ENCODE measurements around the gene IFNA17. TPM values are rescaled to one million over a fixed set of nuclear protein-coding genes. Genes with fewer than 3 reads are reported as not detected.
"Not testable (repeated sequence)": the region's sequence is repeated elsewhere in the genome, so short reads cannot be mapped to it uniquely, and the experiment has no call there.

IFNA17 gene
- total RNA-seq, 1 donor from 2014 or later, result not detected

- not testable (repeated sequence) for H3K4me1 Mint-ChIP-seq; H3K9me3 Mint-ChIP-seq; H3K36me3 Mint-ChIP-seq (ENCODE audit: low read depth); DNase-seq (ENCODE audit: low read depth, low spot score); H3K27me3 Mint-ChIP-seq (ENCODE audit: low read depth); H3K4me3 Mint-ChIP-seq; H3K27ac Mint-ChIP-seq (ENCODE audit: unreplicated experiment)
- TF ChIP-seq CTCF (conservative IDR thresholded peaks at IDR 0.05), result peak; percentile 54
Measured at GRCh38 chr9:21213411-21214326, 14.4 kb downstream of the IFNA17 start.

- not testable (repeated sequence) for H3K36me3 Mint-ChIP-seq (ENCODE audit: low read depth); H3K27ac Mint-ChIP-seq (ENCODE audit: unreplicated experiment); DNase-seq (ENCODE audit: low read depth, low spot score)
Measured at GRCh38 chr9:21212160-21212559, 15.9 kb downstream of the IFNA17 start.

GRCh38 chr9:21210782-21211181 is 17.2 kb downstream of the IFNA17 start:
- not testable (repeated sequence) for H3K36me3 Mint-ChIP-seq (ENCODE audit: low read depth); H3K27me3 Mint-ChIP-seq (ENCODE audit: low read depth); DNase-seq (ENCODE audit: low read depth, low spot score); H3K4me3 Mint-ChIP-seq; H3K9me3 Mint-ChIP-seq; H3K27ac Mint-ChIP-seq (ENCODE audit: unreplicated experiment); H3K4me1 Mint-ChIP-seq

More at GRCh38 chr9:21212160-21212559, 15.9 kb downstream of the IFNA17 start:
- H3K4me3 Mint-ChIP-seq; H3K27me3 Mint-ChIP-seq (ENCODE audit: low read depth); H3K4me1 Mint-ChIP-seq; H3K9me3 Mint-ChIP-seq: not testable (repeated sequence)

GRCh38 chr9:21210311-21210710 is 17.7 kb downstream of the IFNA17 start:
- DNase-seq (ENCODE audit: low read depth, low spot score), result no peak
- H3K27me3 Mint-ChIP-seq (ENCODE audit: low read depth), result no peaks in the 10 kb centered on the region
- H3K4me1 Mint-ChIP-seq, result peaks cover 7% of the 10 kb centered on the region
- H3K9me3 Mint-ChIP-seq, result peaks cover 4% of the 10 kb centered on the region
- TF ChIP-seq CTCF (conservative IDR thresholded peaks at IDR 0.05), result no peak
- no peak overlapping the region for H3K27ac Mint-ChIP-seq (ENCODE audit: unreplicated experiment)
- no peaks in the 10 kb centered on the region for H3K36me3 Mint-ChIP-seq (ENCODE audit: low read depth)
- H3K4me3 Mint-ChIP-seq, result no peak overlapping the region

GRCh38 chr9:21207043-21207442 is 21.0 kb downstream of the IFNA17 start, which contains the start of gene IFNA10:
Gene IFNA10 (minus strand): TSS chr9:21207143. CDS start chr9:21207097, 46 bp downstream.
- not testable (repeated sequence) for H3K4me1 Mint-ChIP-seq; H3K27me3 Mint-ChIP-seq (ENCODE audit: low read depth)

GRCh38 chr9:21205204-21205603 is 22.8 kb downstream of the IFNA17 start:
- peaks cover 6% of the 10 kb centered on the region for H3K9me3 Mint-ChIP-seq
- no peaks in the 10 kb centered on the region for H3K27me3 Mint-ChIP-seq (ENCODE audit: low read depth)
- no peak for DNase-seq (ENCODE audit: low read depth, low spot score)
- H3K36me3 Mint-ChIP-seq (ENCODE audit: low read depth), result no peaks in the 10 kb centered on the region
- H3K4me1 Mint-ChIP-seq, result no peaks in the 10 kb centered on the region
- H3K4me3 Mint-ChIP-seq, result no peak overlapping the region
- TF ChIP-seq CTCF (conservative IDR thresholded peaks at IDR 0.05), result no peak
- H3K27ac Mint-ChIP-seq (ENCODE audit: unreplicated experiment), result no peak overlapping the region

More at GRCh38 chr9:21207043-21207442, 21.0 kb downstream of the IFNA17 start, which contains the start of gene IFNA10:
- not testable (repeated sequence) for DNase-seq (ENCODE audit: low read depth, low spot score); H3K4me3 Mint-ChIP-seq; H3K27ac Mint-ChIP-seq (ENCODE audit: unreplicated experiment); H3K36me3 Mint-ChIP-seq (ENCODE audit: low read depth); H3K9me3 Mint-ChIP-seq

GRCh38 chr9:21202105-21202504 is 25.9 kb downstream of the IFNA17 start, which contains the start of gene IFNA7:
Gene IFNA7 (minus strand): TSS chr9:21202205. CDS start chr9:21202165, 40 bp downstream.
- not testable (repeated sequence) for H3K27me3 Mint-ChIP-seq (ENCODE audit: low read depth); H3K9me3 Mint-ChIP-seq; DNase-seq (ENCODE audit: low read depth, low spot score); H3K27ac Mint-ChIP-seq (ENCODE audit: unreplicated experiment); H3K36me3 Mint-ChIP-seq (ENCODE audit: low read depth); H3K4me1 Mint-ChIP-seq; H3K4me3 Mint-ChIP-seq
